Measurements from ENCODE around the gene TUBB2A.

Gene TUBB2A

DNA sequence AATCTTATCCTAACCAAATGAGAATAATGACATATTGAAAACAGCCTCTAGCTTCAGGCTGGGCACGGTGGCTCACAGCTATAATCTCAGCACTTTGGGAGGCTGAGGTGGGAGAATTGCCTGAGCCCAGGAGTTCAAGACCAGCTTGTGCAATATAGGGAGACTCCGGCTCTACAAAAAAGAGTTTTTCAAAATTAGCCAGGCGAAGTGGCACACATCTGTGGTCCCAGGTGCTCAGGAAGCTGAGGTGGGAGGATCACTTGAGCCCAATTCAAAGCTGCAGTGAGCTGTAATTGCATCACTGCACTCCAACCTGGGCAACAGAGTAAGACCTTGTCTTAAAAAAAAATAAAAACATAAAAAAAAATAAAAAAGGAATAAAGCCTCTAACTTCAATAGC is 4.7 kb downstream of the TUBB2A start:
- Histone ChIP-seq H3K27me3 (no peaks in the 10 kb centered on the region), H3K9me3 (no peaks in the 10 kb centered on the region), H3K4me1 (no peaks in the 10 kb centered on the region), H3K4me3 (ENCODE audit: low read depth, low read length) (no peak overlapping the region), H3K36me3 (peaks cover 28% of the 10 kb centered on the region)
- no peak for DNase-seq
- TF ChIP-seq, protein P1, sequence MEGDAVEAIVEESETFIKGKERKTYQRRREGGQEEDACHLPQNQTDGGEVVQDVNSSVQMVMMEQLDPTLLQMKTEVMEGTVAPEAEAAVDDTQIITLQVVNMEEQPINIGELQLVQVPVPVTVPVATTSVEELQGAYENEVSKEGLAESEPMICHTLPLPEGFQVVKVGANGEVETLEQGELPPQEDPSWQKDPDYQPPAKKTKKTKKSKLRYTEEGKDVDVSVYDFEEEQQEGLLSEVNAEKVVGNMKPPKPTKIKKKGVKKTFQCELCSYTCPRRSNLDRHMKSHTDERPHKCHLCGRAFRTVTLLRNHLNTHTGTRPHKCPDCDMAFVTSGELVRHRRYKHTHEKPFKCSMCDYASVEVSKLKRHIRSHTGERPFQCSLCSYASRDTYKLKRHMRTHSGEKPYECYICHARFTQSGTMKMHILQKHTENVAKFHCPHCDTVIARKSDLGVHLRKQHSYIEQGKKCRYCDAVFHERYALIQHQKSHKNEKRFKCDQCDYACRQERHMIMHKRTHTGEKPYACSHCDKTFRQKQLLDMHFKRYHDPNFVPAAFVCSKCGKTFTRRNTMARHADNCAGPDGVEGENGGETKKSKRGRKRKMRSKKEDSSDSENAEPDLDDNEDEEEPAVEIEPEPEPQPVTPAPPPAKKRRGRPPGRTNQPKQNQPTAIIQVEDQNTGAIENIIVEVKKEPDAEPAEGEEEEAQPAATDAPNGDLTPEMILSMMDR (IDR thresholded peaks at IDR 0.05; ENCODE audit: low read depth, low read length), result no peak

DNA sequence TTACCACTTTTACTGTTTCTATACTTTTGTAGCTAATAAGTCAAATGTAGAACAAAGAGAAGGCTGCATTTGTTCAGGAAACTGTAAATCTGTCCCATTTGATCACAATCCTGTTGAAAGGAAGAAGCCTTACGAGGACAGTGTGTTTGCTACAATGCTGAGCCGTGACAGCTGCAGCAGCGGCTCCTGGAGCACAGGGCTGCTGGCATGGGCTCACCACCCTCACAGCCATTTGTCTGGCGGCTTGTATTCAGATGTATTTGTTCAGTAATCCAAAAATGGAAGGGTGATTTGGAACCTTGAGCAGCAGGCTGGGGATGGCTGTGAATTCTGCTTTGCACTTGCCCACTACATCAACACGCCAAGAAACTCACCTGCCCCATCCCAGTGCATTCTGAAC is 5.7 kb downstream of the TUBB2A start:
- Histone ChIP-seq H3K27me3 (no peaks in the 10 kb centered on the region), H3K9me3 (no peaks in the 10 kb centered on the region), H3K4me3 (ENCODE audit: low read depth, low read length) (no peak overlapping the region), H3K36me3 (peaks cover 29% of the 10 kb centered on the region), H3K4me1 (no peaks in the 10 kb centered on the region)
- no peak for DNase-seq
- TF ChIP-seq, protein P1 (IDR thresholded peaks at IDR 0.05; ENCODE audit: low read depth, low read length), result no peak

DNA sequence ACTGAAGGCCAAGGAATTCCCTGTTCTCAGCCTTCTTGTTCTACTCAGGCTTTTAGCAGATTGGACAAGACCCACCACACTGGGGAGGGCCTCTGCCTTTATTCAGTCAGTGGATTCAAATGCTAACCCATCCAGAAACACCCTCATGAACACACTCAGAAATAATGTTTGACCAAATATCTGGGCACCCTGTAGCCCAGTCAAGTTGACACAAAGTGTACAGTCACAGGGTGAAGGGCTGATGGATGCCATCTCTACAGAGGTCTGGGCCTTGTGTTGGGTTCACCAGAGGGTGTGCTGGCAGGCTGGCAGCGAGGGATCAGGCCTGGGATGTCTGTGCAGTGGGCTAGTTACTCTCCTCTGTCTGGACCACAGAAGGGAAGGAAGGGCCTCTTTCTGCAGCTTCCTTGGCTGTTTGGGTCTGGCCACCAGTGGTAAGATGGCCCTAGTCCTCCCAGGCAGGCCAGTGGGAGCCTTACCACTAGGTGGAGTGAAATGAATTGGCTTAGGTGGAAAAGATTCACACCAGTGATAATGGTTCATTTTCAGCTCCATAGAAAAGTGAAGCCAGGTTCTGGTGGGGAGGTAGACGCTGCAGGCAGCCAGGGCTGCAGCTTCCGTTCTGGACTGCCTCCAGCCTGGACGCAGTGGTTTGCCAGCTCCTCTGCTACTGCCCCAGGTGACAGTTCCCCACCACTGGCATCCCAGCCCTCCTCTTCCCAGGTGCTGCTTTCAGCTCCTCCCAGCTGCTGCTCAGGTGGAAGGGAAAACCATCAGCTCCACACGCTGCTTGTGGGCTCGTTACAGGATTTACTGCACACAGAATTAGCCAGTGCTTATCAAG is 9.2 kb downstream of the TUBB2A start:
- H3K4me1 ChIP-seq, result no peaks in the 10 kb centered on the region
- H3K27me3 ChIP-seq, result no peaks in the 10 kb centered on the region
- H3K4me3 ChIP-seq (ENCODE audit: low read depth, low read length), result no peak overlapping the region
- no peaks in the 10 kb centered on the region for H3K9me3 ChIP-seq
- TF ChIP-seq, protein P1 (IDR thresholded peaks at IDR 0.05; ENCODE audit: low read depth, low read length), result peak; percentile 39
- no peak for DNase-seq
- H3K36me3 ChIP-seq, result peaks cover 11% of the 10 kb centered on the region

DNA sequence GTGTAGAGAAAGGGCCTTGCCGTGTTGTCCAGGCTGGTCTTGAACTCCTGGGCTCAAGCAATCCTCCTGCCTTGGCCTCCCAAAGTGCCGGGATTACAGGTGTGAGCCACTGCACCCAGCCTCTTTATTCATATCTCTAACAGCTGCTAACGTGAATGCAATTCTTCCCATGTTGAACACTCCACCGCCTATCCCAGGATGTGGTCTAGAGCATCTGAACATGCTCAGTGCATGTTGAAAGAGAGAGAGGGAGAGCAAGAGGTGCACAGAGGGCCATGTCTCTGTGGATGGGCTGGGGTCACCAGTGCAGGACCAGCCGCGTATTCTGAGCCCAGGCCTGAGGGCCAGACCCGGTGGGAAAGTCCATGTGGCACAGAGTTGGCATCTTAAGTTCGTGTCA is 12.8 kb downstream of the TUBB2A start:
- TF ChIP-seq, protein P1 (IDR thresholded peaks at IDR 0.05; ENCODE audit: low read depth, low read length), result no peak
- Histone ChIP-seq H3K27me3 (no peaks in the 10 kb centered on the region), H3K9me3 (no peaks in the 10 kb centered on the region), H3K4me1 (peaks cover 1% of the 10 kb centered on the region), H3K4me3 (ENCODE audit: low read depth, low read length) (no peak overlapping the region), H3K36me3 (peaks cover 14% of the 10 kb centered on the region)
- no peak for DNase-seq

DNA sequence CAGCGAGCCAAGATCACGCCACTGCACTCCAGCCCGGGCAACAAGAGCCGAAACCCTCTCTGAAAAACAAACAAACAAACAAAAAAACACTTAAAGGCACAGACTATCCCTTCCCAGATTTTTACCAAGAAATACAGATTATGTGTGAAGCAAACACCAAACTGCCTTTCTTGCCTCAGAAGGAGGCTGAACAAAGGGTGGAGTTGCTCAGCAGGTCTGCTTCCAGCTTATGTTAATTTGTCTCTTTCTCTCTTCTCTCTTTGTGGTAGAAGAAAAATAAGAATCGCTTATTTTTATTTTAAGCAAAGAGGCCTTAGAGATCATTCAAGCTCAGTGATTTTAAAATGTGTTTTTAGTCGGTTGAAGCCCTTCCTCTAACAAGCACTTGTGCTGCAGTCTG is 14.2 kb downstream of the TUBB2A start:
- DNase-seq, result no peak
- H3K9me3 ChIP-seq, result no peaks in the 10 kb centered on the region
- TF ChIP-seq, protein P1 (IDR thresholded peaks at IDR 0.05; ENCODE audit: low read depth, low read length), result no peak
- H3K27me3 ChIP-seq, result no peaks in the 10 kb centered on the region
- H3K36me3 ChIP-seq, result peaks cover 17% of the 10 kb centered on the region
- peaks cover 14% of the 10 kb centered on the region for H3K4me1 ChIP-seq
- H3K4me3 ChIP-seq (ENCODE audit: low read depth, low read length), result no peak overlapping the region

DNA sequence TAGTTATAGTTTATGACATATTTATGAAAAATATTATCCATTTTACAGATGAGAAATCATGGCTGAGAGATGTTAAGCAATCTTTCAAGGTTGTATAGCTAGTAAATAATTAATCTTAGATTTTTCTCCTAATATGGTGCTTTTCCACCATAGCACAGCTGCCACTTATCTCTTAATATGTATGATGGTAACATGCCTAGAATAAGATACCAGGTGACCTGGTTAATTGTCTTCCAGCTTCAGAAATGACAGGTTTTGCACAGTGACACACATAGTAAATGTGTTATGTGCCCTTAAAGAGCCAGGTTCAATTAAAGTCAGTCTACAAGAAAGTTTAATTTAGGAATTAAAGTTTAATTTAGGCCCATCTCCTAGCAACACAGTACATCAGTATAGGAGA is 14.8 kb downstream of the TUBB2A start:
- DNase-seq, result no peak
- TF ChIP-seq, protein P1 (IDR thresholded peaks at IDR 0.05; ENCODE audit: low read depth, low read length), result no peak

More for the DNA sequence above, 14.8 kb downstream of the TUBB2A start:
- H3K4me3 ChIP-seq (ENCODE audit: low read depth, low read length), result no peak overlapping the region
- H3K9me3 ChIP-seq, result no peaks in the 10 kb centered on the region
- peaks cover 14% of the 10 kb centered on the region for H3K4me1 ChIP-seq
- peaks cover 19% of the 10 kb centered on the region for H3K36me3 ChIP-seq
- no peaks in the 10 kb centered on the region for H3K27me3 ChIP-seq
